GM19463 (cell line): ENCODE data around the gene LSM12.
"Not testable (repeated sequence)": the region's sequence is repeated elsewhere in the genome, so short reads cannot be mapped to it uniquely, and the experiment has no call there.

ENCODE experiments used
- ATAC-seq: cut with Tn5 transposase; IDR thresholded peaks from one replicate; pipeline ENCODE4 v1.9.1; 2021; ENCODE audit warnings: mild to moderate bottlenecking, moderate library complexity; ENCODE audit not compliant: unreplicated experiment

The LSM12 gene

GRCh38 chr17:44008205-44008909 is 58.1 kb downstream of the LSM12 start:
- ATAC-seq, result no peak

- ATAC-seq, result no peak
Observed at GRCh38 chr17:44007346-44008204, 58.9 kb downstream of the LSM12 start.

GRCh38 chr17:44006598-44007345 is 59.7 kb downstream of the LSM12 start:
- ATAC-seq, result peak; percentile 62

- no peak for ATAC-seq
Observed at GRCh38 chr17:44006272-44006597, 60.2 kb downstream of the LSM12 start.

- ATAC-seq, result no peak
Observed at GRCh38 chr17:44005527-44006271, 60.8 kb downstream of the LSM12 start.

GRCh38 chr17:44004761-44005526 is 61.5 kb downstream of the LSM12 start:
- ATAC-seq, result no peak

- ATAC-seq, result no peak
Observed at GRCh38 chr17:44004077-44004760, 62.3 kb downstream of the LSM12 start, which contains the start of gene NAGS. TSS of gene NAGS (plus strand) at chr17:44004622. CDS start at chr17:44004664, 42 bp downstream.

- ATAC-seq, result no peak
Observed at GRCh38 chr17:44002141-44002848, 64.2 kb downstream of the LSM12 start.

- ATAC-seq, result no peak
Observed at GRCh38 chr17:44001461-44001920, 65.0 kb downstream of the LSM12 start.

- no peak for ATAC-seq
Observed at GRCh38 chr17:44000871-44001460, 65.5 kb downstream of the LSM12 start.

GRCh38 chr17:44000141-44000860 is 66.2 kb downstream of the LSM12 start:
- ATAC-seq, result no peak

- no peak for ATAC-seq
Observed at GRCh38 chr17:43999024-43999423, 67.4 kb downstream of the LSM12 start.

- no peak for ATAC-seq
Observed at GRCh38 chr17:43998552-43998951, 67.9 kb downstream of the LSM12 start.

- not testable (repeated sequence) for ATAC-seq
Observed at GRCh38 chr17:43997180-43997579, 69.3 kb downstream of the LSM12 start.

GRCh38 chr17:43995150-43995471 is 71.4 kb downstream of the LSM12 start:
- ATAC-seq, result no peak

GRCh38 chr17:43994272-43995149 is 72.0 kb downstream of the LSM12 start:
- ATAC-seq, result no peak

- ATAC-seq, result no peak
Observed at GRCh38 chr17:43992641-43993040, 73.8 kb downstream of the LSM12 start.
